Measurements from ENCODE around the gene GRAMD1C.

Gene GRAMD1C

DNA sequence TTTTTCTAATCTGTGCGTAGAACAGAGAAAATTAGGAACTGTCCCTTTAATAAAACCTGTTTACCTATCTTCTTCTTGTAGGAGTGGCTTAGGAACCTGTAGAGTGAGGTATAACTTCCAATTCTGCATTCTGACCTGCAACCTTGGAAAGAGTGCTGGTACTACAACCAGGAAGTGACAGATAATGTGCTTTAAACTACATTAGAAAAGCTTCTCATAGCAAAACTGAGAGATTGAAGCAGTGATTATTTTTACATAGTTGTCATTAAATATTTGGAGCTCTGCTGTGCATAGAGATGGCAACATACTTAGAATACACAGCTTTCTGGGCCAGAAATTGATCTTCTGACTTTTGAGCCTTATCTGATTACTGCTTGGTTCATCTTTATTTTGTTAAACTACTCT, 58.8 kb downstream of the GRAMD1C start:
- TF ChIP-seq GATA2 (IDR thresholded peaks at IDR 0.05; ENCODE audit: low read depth, low read length), result no peak
- TF ChIP-seq GATA3 (IDR thresholded peaks at IDR 0.05; ENCODE audit: low read depth, low read length), result no peak

DNA sequence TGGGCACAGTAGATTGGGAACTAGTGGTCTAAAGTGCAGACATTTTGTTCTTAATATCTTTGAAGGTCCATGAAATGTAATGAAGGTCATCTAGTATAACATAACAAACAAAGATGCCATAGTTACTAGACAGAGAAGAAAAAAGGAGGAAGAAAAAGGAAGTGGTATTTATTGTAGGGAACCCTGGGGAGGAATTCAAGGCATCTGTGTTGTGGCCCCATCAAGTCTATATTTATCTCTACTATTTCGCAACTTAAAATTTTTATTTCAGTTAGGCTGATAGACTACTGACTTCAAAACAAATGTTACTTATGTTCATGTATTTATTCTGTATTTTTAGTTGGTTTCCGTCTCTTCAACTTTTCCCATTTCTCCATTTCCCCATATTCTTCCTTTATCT, 60.3 kb downstream of the GRAMD1C start:
- TF ChIP-seq GATA2 (IDR thresholded peaks at IDR 0.05; ENCODE audit: low read depth, low read length) (no peak), GATA3 (IDR thresholded peaks at IDR 0.05; ENCODE audit: low read depth, low read length) (no peak)

DNA sequence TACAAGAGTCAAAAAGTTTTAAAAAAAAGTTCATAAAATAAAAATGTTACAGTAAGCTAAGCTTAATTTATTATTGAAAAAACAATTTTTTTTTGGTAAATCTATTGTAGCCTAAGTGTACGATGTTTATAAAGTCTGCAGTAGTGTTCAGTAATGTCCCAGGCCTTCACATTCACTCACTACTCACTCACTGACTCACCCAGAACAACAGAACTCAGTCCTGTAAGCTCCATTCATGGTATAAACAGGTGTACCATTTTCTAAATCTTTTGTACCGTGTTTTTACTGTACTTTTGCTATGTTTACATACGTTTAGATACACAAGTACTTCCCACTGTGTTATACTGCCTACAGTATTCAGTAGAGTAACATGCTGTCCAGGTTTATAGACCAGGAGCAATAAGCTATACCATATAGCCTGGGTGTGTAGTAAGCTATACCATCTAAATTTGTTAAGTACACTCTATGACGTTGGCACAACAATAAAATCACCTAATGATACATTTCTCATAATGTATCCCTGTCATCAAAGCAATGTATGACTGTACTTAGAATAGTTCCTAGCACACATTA, 68.1 kb downstream of the GRAMD1C start:
- TF ChIP-seq GATA3 (IDR thresholded peaks at IDR 0.05; ENCODE audit: low read depth, low read length) (no peak), GATA2 (IDR thresholded peaks at IDR 0.05; ENCODE audit: low read depth, low read length) (no peak)

DNA sequence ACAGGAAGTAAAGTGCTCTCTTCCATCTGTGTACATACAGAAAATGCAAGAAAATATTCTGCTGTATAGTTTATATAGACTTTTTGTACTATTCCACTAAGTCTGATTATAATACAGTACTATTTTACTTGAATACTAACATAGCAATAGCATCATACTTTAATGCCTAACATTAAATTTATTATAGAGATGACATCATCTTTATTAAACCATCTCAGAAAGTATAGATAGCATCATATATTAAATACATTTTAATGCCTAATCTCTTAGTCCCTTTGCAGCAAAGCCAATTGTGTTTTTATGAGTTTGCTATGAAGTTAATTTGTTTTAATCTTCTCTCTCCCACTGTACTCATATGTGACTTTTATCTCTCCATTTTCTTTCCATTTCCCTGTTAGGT, 69.5 kb downstream of the GRAMD1C start:
- TF ChIP-seq GATA2 (IDR thresholded peaks at IDR 0.05; ENCODE audit: low read depth, low read length), result no peak

DNA sequence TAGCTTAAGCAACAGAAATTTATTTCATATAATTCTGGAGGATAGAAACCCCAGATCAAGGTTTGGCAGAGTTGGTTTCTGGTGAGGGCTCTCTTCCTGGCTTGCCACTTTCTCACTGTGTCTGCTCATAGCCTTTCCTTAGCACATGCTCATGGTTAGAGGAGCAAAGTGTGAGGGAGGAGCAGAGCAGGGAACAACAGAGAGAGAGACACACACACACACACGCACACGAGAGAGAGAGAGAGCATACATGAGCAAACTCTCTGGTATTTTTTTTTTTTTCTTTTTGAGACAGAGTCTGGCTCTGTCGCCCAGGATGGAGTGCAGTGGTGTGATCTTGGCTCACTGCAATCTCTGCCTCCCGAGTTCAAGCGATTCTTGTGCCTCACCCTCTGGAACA, 72.4 kb downstream of the GRAMD1C start:
- TF ChIP-seq GATA2 (IDR thresholded peaks at IDR 0.05; ENCODE audit: low read depth, low read length), result no peak
- TF ChIP-seq GATA3 (IDR thresholded peaks at IDR 0.05; ENCODE audit: low read depth, low read length), result no peak

DNA sequence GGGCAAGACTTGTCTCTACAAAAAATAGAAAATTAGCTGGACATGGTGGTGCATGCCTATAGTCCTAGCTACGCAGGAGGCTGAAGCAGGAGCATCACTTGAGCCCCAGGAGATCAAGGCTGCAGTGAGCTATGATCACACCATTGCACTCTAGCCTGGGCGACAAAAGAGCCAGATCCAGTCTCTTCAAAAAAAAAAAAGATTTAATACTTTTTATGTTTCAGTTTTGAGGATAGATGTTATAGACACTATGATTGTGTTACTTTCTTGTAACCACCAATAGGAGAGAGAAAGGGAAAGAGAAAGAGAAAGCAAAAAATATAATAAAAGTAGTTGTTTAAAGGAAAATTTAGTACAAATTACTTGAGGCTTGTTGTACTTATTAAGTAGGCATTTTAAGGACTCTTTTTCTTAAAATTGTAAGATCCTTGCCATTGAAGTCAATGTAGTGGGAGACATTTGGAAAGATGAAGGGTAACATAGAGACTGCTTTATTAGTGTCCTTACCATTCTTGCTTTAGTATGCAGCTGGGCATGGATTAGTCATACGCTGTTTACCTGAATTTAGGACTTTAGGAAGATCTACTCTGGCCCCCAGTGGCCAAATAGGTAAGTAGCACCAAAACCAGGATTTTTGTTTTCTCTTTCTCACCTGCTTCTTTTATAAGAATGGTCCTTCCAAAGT, 74.1 kb downstream of the GRAMD1C start:
- no peak for TF ChIP-seq GATA3 (IDR thresholded peaks at IDR 0.05; ENCODE audit: low read depth, low read length)

DNA sequence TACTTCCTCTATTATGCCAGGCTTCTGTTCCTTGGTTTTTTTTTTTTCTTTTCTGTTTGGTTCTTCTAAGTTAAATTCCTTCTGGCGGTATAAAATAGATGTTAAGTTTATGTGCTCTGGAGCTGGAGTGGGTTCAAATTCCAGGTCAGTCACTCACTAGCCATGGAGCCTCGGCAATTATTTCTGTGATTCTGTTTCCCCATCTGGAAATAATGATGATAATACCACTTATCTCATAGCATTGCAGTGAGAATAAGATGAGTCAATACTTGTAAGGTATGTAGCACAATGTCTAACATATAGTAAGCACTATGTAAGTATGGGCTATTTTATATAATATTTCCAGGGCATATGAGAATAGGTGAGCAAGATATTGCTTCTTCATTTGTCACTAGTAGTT, 76.1 kb downstream of the GRAMD1C start:
- TF ChIP-seq GATA3 (IDR thresholded peaks at IDR 0.05; ENCODE audit: low read depth, low read length) (no peak), GATA2 (IDR thresholded peaks at IDR 0.05; ENCODE audit: low read depth, low read length) (no peak)

DNA sequence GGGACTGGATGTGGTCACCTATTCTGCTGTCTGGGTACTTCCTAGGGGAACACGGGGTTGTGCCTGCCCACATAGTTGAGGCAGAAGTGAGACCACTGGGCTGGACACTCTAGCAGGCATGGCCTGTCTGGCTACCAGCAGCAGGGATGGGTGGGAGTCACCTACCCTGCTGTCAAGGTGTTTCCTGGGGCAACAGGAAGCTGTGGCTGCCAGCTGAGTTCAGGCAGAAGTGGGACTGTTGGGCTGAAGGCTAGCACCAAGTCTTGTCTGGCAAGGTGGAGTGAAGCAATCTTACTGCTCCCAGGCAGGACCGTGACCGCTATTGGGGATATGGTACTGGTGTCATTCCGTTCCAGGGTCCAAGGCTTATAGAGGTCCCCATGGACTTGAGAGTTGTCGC, 89.0 kb downstream of the GRAMD1C start:
- no peak for TF ChIP-seq GATA2 (IDR thresholded peaks at IDR 0.05; ENCODE audit: low read depth, low read length)
- TF ChIP-seq GATA3 (IDR thresholded peaks at IDR 0.05; ENCODE audit: low read depth, low read length), result no peak

DNA sequence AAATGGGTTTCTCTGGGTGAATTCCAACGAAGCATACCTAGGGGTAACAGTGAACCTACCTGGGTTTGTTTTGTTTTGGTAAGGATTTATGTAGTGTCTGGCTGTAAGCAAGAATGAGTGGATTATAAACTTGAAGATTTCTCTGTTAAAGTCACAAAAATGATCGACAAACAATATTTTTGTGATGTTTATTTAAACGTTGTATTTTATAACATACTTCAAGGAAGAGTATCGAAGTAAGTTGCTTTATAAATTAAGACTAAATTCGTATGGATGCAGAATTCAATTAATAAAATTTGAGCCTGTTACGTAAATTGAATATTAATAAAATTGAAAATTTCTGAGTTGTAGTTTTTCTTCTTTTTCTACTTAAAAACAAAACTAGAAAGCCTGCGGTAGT, 108.2 kb downstream of the GRAMD1C start:
- TF ChIP-seq GATA3 (IDR thresholded peaks at IDR 0.05; ENCODE audit: low read depth, low read length) (no peak), GATA2 (IDR thresholded peaks at IDR 0.05; ENCODE audit: low read depth, low read length) (no peak)

DNA sequence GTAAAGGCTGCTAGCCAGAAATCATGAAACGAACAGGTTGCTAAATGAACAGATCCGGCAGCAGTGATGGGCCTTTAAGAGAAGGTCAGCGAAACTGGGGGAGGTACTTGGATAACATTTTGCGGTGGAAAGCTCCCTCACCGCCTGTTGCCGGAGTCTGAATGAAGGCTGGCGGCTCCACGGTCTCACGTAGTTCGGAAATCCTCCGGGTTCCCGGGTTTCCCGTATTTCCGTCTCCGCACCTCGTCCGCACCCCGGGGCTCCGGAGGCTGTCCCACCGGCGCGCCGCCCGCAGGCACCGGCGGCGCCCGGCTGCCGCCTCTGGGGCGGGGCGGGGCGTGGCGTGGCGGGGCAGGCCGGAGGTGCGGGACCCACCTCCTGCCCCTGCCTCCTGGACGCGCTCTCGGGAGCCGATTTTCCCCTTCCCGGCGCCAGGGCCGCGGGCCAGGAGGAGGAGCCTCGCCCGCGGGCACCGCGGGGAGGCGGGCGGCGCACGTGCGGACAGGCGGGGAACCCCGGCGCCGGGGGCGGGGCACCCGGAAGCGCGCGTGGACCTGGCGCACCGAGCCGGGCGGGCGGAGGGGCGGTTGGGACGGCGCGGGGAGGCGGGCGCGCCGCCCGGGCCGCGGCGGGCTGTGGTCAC, 108.9 kb downstream of the GRAMD1C start, which contains the start of gene ZDHHC23:
ZDHHC23 (plus strand) TSS at position 642 of the 643 bp plus-strand sequence. CDS start 790 bp downstream, outside the sequence.
- no peak for TF ChIP-seq GATA3 (IDR thresholded peaks at IDR 0.05; ENCODE audit: low read depth, low read length)
- TF ChIP-seq GATA2 (IDR thresholded peaks at IDR 0.05; ENCODE audit: low read depth, low read length), result no peak

DNA sequence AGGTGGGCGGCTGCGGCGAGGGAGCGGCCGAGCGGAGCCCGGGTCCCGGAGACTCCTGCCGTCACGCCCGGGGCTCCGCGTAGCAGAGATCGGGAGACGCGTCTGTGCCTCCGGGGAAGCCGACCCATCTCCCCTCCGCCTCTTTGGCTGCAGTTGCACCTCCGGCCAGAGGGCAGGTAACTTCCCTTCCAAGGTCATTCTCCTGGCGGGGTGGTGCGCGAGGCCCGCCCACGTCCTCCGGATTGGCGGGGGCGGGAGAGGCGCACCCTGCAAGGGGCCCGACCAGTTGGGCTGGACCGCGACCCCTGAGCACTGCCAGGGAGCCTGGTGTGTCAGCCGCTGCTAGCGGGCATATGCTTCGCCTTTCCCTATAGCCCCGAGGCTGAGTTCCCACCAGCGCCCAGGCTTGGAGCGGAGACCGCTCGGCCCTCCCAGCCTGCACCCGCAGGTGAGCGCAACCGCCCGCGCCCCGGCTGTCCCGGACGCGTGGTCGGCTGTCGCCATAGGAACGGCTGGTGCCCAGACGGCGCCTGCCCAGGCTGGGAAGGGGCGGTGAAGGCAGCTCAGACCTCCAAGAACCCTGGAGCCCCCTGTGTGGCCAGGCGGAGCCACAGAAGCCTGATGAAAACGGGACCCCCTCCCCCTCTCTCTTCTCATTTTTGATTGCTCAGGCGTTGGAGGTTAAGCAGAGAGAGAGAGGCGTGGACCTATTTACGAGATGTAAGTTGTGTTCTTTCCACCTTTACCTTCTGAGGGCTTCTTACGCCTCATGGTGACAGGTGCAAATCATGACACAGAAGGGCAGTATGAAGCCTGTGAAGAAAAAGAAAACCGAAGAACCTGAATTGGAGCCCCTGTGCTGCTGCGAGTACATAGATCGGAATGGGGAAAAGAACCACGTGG, 109.7 kb downstream of the GRAMD1C start:
- TF ChIP-seq GATA3 (IDR thresholded peaks at IDR 0.05; ENCODE audit: low read depth, low read length), result no peak
- TF ChIP-seq GATA2 (IDR thresholded peaks at IDR 0.05; ENCODE audit: low read depth, low read length), result no peak

DNA sequence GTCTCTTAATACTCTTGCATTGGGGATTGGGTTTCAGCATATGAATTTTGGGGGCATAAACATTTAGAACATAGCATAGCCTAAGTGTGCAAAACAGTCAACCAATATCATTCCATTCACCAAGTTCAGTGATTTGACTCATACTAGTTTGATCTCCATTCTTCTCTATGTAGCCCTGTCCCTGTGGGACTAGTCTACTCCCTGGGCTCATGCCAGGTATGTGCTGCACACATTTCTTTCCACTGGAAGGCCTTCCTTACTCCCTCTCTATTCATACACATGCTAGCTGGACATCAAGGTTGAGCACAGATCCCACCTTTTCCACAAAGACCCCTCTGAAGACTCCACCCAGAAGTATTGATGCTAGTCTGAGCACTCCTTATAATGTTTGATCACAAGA, 114.3 kb downstream of the GRAMD1C start:
- no peak for TF ChIP-seq GATA3 (IDR thresholded peaks at IDR 0.05; ENCODE audit: low read depth, low read length)
- TF ChIP-seq GATA2 (IDR thresholded peaks at IDR 0.05; ENCODE audit: low read depth, low read length), result no peak

DNA sequence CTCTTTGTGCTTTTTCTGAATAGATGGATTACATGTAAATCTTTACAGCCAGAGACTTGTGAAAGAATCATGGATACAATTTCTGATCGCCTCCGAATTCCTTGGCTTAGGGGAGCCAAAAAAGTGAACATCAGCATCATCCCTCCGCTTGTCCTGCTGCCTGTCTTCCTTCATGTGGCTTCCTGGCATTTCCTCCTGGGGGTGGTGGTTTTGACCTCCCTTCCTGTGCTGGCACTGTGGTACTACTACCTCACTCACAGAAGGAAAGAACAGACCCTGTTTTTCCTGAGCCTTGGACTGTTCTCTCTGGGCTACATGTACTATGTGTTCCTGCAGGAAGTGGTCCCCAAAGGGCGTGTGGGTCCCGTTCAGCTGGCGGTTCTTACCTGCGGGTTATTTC, 115.1 kb downstream of the GRAMD1C start:
- TF ChIP-seq GATA2 (IDR thresholded peaks at IDR 0.05; ENCODE audit: low read depth, low read length) (no peak), GATA3 (IDR thresholded peaks at IDR 0.05; ENCODE audit: low read depth, low read length) (no peak)

DNA sequence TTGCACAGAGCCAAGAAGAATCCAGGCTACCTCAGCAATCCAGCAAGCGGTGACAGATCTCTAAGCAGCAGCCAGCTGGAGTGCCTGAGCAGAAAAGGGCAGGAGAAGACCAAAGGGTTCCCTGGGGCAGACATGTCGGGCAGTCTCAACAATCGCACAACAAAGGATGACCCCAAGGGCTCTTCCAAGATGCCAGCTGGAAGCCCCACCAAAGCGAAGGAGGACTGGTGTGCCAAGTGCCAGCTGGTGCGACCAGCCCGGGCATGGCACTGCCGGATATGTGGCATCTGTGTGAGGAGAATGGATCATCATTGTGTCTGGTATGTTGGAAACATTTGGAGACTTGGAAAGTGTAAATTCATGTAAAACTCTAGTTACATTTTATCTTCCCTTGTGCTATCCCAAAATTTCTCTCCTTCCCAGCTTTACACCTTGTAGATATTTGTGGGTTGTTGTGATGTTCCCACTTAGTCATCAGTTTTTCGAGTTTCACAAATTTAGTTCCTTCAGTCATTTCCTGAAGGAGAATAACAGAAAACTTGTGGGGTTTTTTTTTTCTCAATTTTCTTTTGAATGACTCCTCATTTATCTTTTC, 115.6 kb downstream of the GRAMD1C start:
- TF ChIP-seq GATA2 (IDR thresholded peaks at IDR 0.05; ENCODE audit: low read depth, low read length) (no peak), GATA3 (IDR thresholded peaks at IDR 0.05; ENCODE audit: low read depth, low read length) (no peak)

Data from SH-SY5Y (cell line).